Measurements from ENCODE around the gene DMXL1. TPM values are rescaled to one million over a fixed set of nuclear protein-coding genes. Genes with fewer than 3 reads are reported as not detected.

DMXL1 gene
- polyA plus RNA-seq, 2 of the 4 experiments (the other 2 are of a cell fraction): 8.4 to 28.8 TPM

- H3K4me3 ChIP-seq: no peak overlapping the region
- no peak overlapping the region for H3K27ac ChIP-seq
- H3K4me2 ChIP-seq: no peak overlapping the region
- ChIA-PET CTCF (interaction anchor here (1.2 to 3.5 kb wide), 7 partner anchors 11 to 398 kb away, joined by 3 to 47 read pairs (median 11); partner anchors contain the start of gene DTWD2), POLR2A (no interaction called here)
- no peaks in the 10 kb centered on the region for H3K9me3 ChIP-seq
- no peak for TF ChIP-seq HEYL (CRISPR knock-in tag; IDR thresholded peaks at IDR 0.05)
- no peak for TF ChIP-seq TP53 (CRISPR knock-in tag; IDR thresholded peaks at IDR 0.05)
- no peak for TF ChIP-seq HOXB13 (CRISPR knock-in tag; IDR thresholded peaks at IDR 0.05; ENCODE audit: low read depth)
- no peak for TF ChIP-seq MAZ (IDR thresholded peaks at IDR 0.05; ENCODE audit: borderline replicate concordance, low read depth, low read length)
- ATAC-seq (no peak), DNase-seq (ENCODE audit: low read depth in 1 of 2, low spot score in 1 of 2) (no peak), FAIRE-seq (no peak)
- H3K4me1 ChIP-seq: peaks cover 13% of the 10 kb centered on the region
- whole genome bisulfite sequencing (ENCODE audit: missing lambda C conversion rate): 5% methylated on average over 1 of the region's 1 CpG
These were observed 48.1 kb upstream of the DMXL1 start for GRCh38 chr5:119022773-119023172.

DNA sequence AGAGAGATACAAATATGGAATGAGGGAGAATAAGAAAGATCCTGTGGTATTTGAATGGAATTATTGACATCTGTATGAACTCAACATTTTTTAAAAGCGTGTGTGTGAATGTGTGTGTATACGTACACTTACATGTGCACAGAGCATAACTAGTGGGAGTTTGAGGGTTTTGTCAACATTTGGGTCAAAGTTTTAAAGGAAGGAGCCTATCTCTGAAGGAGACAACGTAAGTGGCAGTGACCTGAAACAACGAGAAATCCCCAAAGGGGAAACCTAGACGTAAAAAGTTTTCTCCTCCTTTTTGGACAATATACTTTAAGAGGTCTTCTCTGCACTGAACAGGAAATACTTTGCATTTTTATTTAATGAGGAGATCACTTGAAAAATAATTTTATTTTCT, 42.3 kb upstream of the DMXL1 start:
- Histone ChIP-seq H3K9me3 (no peaks in the 10 kb centered on the region), H3K4me3 (no peak overlapping the region), H3K4me1 (no peaks in the 10 kb centered on the region), H3K27ac (no peak overlapping the region), H3K4me2 (no peak overlapping the region)
- FAIRE-seq: no peak
- DNase-seq (ENCODE audit: low read depth in 1 of 2, low spot score in 1 of 2): no peak
- TF ChIP-seq, protein P1, sequence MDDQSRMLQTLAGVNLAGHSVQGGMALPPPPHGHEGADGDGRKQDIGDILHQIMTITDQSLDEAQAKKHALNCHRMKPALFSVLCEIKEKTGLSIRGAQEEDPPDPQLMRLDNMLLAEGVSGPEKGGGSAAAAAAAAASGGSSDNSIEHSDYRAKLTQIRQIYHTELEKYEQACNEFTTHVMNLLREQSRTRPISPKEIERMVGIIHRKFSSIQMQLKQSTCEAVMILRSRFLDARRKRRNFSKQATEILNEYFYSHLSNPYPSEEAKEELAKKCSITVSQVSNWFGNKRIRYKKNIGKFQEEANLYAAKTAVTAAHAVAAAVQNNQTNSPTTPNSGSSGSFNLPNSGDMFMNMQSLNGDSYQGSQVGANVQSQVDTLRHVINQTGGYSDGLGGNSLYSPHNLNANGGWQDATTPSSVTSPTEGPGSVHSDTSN (IDR thresholded peaks at IDR 0.05): no peak
- TF ChIP-seq MAZ (IDR thresholded peaks at IDR 0.05; ENCODE audit: borderline replicate concordance, low read depth, low read length) (no peak), HDAC2 (IDR thresholded peaks at IDR 0.05) (no peak), RCOR1 (IDR thresholded peaks at IDR 0.05; ENCODE audit: low read depth, low read length) (no peak), TP53 (CRISPR knock-in tag; IDR thresholded peaks at IDR 0.05) (no peak), HMGXB4 (CRISPR knock-in tag; IDR thresholded peaks at IDR 0.05; ENCODE audit: borderline replicate concordance) (no peak), RNF2 (IDR thresholded peaks at IDR 0.05; ENCODE audit: borderline replicate concordance, low read depth) (no peak), ESRRA (IDR thresholded peaks at IDR 0.05; ENCODE audit: borderline replicate concordance, low read length) (no peak), EHMT2 (IDR thresholded peaks at IDR 0.05; ENCODE audit: low read depth) (no peak)
- TF ChIP-seq, protein P2, sequence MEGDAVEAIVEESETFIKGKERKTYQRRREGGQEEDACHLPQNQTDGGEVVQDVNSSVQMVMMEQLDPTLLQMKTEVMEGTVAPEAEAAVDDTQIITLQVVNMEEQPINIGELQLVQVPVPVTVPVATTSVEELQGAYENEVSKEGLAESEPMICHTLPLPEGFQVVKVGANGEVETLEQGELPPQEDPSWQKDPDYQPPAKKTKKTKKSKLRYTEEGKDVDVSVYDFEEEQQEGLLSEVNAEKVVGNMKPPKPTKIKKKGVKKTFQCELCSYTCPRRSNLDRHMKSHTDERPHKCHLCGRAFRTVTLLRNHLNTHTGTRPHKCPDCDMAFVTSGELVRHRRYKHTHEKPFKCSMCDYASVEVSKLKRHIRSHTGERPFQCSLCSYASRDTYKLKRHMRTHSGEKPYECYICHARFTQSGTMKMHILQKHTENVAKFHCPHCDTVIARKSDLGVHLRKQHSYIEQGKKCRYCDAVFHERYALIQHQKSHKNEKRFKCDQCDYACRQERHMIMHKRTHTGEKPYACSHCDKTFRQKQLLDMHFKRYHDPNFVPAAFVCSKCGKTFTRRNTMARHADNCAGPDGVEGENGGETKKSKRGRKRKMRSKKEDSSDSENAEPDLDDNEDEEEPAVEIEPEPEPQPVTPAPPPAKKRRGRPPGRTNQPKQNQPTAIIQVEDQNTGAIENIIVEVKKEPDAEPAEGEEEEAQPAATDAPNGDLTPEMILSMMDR (IDR thresholded peaks at IDR 0.05): no peak
- TF ChIP-seq, protein P3, sequence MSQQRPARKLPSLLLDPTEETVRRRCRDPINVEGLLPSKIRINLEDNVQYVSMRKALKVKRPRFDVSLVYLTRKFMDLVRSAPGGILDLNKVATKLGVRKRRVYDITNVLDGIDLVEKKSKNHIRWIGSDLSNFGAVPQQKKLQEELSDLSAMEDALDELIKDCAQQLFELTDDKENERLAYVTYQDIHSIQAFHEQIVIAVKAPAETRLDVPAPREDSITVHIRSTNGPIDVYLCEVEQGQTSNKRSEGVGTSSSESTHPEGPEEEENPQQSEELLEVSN (IDR thresholded peaks at IDR 0.05; ENCODE audit: borderline replicate concordance, low read depth): no peak
- TF ChIP-seq, protein P4, sequence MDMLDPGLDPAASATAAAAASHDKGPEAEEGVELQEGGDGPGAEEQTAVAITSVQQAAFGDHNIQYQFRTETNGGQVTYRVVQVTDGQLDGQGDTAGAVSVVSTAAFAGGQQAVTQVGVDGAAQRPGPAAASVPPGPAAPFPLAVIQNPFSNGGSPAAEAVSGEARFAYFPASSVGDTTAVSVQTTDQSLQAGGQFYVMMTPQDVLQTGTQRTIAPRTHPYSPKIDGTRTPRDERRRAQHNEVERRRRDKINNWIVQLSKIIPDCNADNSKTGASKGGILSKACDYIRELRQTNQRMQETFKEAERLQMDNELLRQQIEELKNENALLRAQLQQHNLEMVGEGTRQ (IDR thresholded peaks at IDR 0.05): no peak
- POLR2A ChIA-PET: no interaction called here
- no peak for ATAC-seq
- WGBS (ENCODE audit: missing lambda C conversion rate): 87% methylated on average over 5 of the region's 5 CpGs
- CTCF ChIA-PET: interaction anchor here (1.0 kb wide), 1 partner anchor 383 kb away, joined by 5 read pairs; no protein-coding TSS in a partner anchor

Data from A549 (cell line).